CD8-positive, alpha-beta memory T cell (primary cell): Measurements from ENCODE around the gene PIGS. TPM values are rescaled to one million over a fixed set of nuclear protein-coding genes. Genes with fewer than 3 reads are reported as not detected.

Source experiments
- CTCF ChIA-PET: fragments of 350-600 bp; sonication (Branson Sonifier 250); formaldehyde crosslinking; loops from one replicate; lab custom pipeline; 2021; ENCODE audit warnings: antibody characterized with exemption; lab: Charles Lee
- POLR2A ChIA-PET: fragments of 350-600 bp; sonication (Branson Sonifier 250); formaldehyde crosslinking; loops from one replicate; lab custom pipeline; 2021; ENCODE audit warnings: antibody characterized with exemption; lab: Charles Lee
- DNase-seq, 5 donors: peaks; one replicate each; pipeline versions ENCODE4 v3.0.0 to v3.0.0-alpha.2; 2020 to 2022; ENCODE audit warnings: mixed read lengths in 1 of 5
- H3K27ac ChIP-seq: one replicate; pipeline ENCODE4 v1.7.0; 2013; ENCODE audit warnings: low read depth, mild to moderate bottlenecking, low read length, moderate library complexity
- H3K27me3 ChIP-seq: 2 replicates; pipeline ENCODE4 v1.7.0; 2013; ENCODE audit warnings: low read length, mild to moderate bottlenecking; ENCODE audit not compliant: insufficient read depth, poor library complexity, severe bottlenecking
- H3K36me3 ChIP-seq: 2 replicates; pipeline ENCODE4 v1.7.0; 2013; ENCODE audit warnings: mild to moderate bottlenecking, low read length, moderate library complexity; ENCODE audit not compliant: insufficient read depth
- H3K4me1 ChIP-seq: 2 replicates; pipeline ENCODE4 v1.7.0; 2013; ENCODE audit warnings: mild to moderate bottlenecking, low read length, moderate library complexity; ENCODE audit not compliant: insufficient read depth
- H3K4me3 ChIP-seq: 2 replicates; pipeline ENCODE4 v1.7.0; 2013; ENCODE audit warnings: mild to moderate bottlenecking, low read length
- H3K9me3 ChIP-seq: 2 replicates; pipeline ENCODE4 v1.7.0; 2013; ENCODE audit warnings: mild to moderate bottlenecking, low read length
- H3K27ac Mint-ChIP-seq, 8 donors: one replicate each; pipeline ENCODE4 v1.8.0; 2020 to 2021; ENCODE audit warnings: mixed read lengths in 8 of 8, mild to moderate bottlenecking in 6 of 8, inconsistent platforms in 3 of 8, moderate library complexity in 3 of 8
- H3K27me3 Mint-ChIP-seq, 2 donors: one replicate each; pipeline ENCODE4 v1.8.0; 2020 to 2021; ENCODE audit warnings: mixed read lengths in 2 of 2, mild to moderate bottlenecking in 1 of 2, moderate library complexity in 1 of 2
- H3K36me3 Mint-ChIP-seq, 3 donors: one replicate each; pipeline ENCODE4 v1.8.0; 2020 to 2021; ENCODE audit warnings: mixed read lengths in 3 of 3, inconsistent platforms in 1 of 3, mild to moderate bottlenecking in 1 of 3
- H3K4me1 Mint-ChIP-seq, 3 donors: one replicate each; pipeline ENCODE4 v1.8.0; 2020 to 2021; ENCODE audit warnings: mixed read lengths in 3 of 3, inconsistent platforms in 1 of 3, mild to moderate bottlenecking in 1 of 3
- H3K4me3 Mint-ChIP-seq, 7 donors: one replicate each; pipeline ENCODE4 v1.8.0; 2020 to 2021; ENCODE audit warnings: mixed read lengths in 7 of 7, mild to moderate bottlenecking in 6 of 7, moderate library complexity in 4 of 7, inconsistent platforms in 2 of 7
- H3K9me3 Mint-ChIP-seq, 5 donors: one replicate each; pipeline ENCODE4 v1.8.0; 2020 to 2022; ENCODE audit warnings: mixed read lengths in 5 of 5, mild to moderate bottlenecking in 3 of 5, moderate library complexity in 2 of 5, inconsistent platforms in 1 of 5
- polyA plus RNA-seq: library from polyadenylated mRNA; unstranded; fragments of 300-500 nt; fragmentation: Illumina TruSeq; gene quantifications from one replicate; pipeline ENCODE4 v1.2.3, GENCODE V29; 2021
- total RNA-seq, 2 experiments: library from RNA; stranded (reverse); gene quantifications; one replicate each; pipeline ENCODE4 v1.2.3, GENCODE V29; 2021

Gene PIGS
- total and polyA plus RNA-seq, 3 experiments from 2014 or later = 48.7 to 61.0 (median 50.0) TPM

- CTCF ChIA-PET = interaction anchor here (1.6 to 2.2 kb wide), 2 partner anchors 11 to 43 kb away, joined by 5 to 6 read pairs; no protein-coding TSS in a partner anchor
- POLR2A ChIA-PET = no interaction called here
- H3K4me1 ChIP-seq = no peaks in the 10 kb centered on the region
- H3K36me3 Mint-ChIP-seq = no peaks in the 10 kb centered on the region
- no peak for DNase-seq
- H3K9me3 Mint-ChIP-seq = no peaks in the 10 kb centered on the region
- H3K27ac Mint-ChIP-seq = no peak overlapping the region
- H3K4me1 Mint-ChIP-seq = no peaks in the 10 kb centered on the region
- no peak overlapping the region for H3K27ac ChIP-seq
- H3K27me3 ChIP-seq = no peaks in the 10 kb centered on the region
- H3K4me3 ChIP-seq = no peak overlapping the region
- no peaks in the 10 kb centered on the region for H3K27me3 Mint-ChIP-seq
- H3K9me3 ChIP-seq = no peaks in the 10 kb centered on the region
- H3K4me3 Mint-ChIP-seq = no peak overlapping the region
- H3K36me3 ChIP-seq = no peaks in the 10 kb centered on the region
These were observed 32.9 kb downstream of the PIGS start for GRCh38 chr17:28538296-28538895.

- H3K9me3 Mint-ChIP-seq = no peaks in the 10 kb centered on the region
- no peak overlapping the region for H3K4me3 ChIP-seq
- no peak overlapping the region for H3K4me3 Mint-ChIP-seq
These were observed 34.1 kb downstream of the PIGS start for GRCh38 chr17:28537219-28537610.

GRCh38 chr17:28536532-28537218 is 34.6 kb downstream of the PIGS start:
- Mint-ChIP-seq H3K27me3 (peaks cover 0 to under 1% of the 10 kb centered on the region in 2 donors), H3K36me3 (no peaks in the 10 kb centered on the region), H3K4me3 (no peak overlapping the region), H3K4me1 (no peaks in the 10 kb centered on the region), H3K9me3 (no peaks in the 10 kb centered on the region), H3K27ac (no peak overlapping the region)
- Histone ChIP-seq H3K4me1 (no peaks in the 10 kb centered on the region), H3K27me3 (no peaks in the 10 kb centered on the region), H3K4me3 (no peak overlapping the region), H3K9me3 (no peaks in the 10 kb centered on the region), H3K36me3 (no peaks in the 10 kb centered on the region), H3K27ac (no peak overlapping the region)
- DNase-seq = no peak
- CTCF ChIA-PET = interaction anchor here (1.6 to 2.2 kb wide), 2 partner anchors 13 to 42 kb away, joined by 5 to 6 read pairs; no protein-coding TSS in a partner anchor
- POLR2A ChIA-PET = no interaction called here

More at GRCh38 chr17:28537219-28537610, 34.1 kb downstream of the PIGS start:
- ChIA-PET CTCF (interaction anchor here (1.6 to 2.2 kb wide), 2 partner anchors 12 to 42 kb away, joined by 5 to 6 read pairs; no protein-coding TSS in a partner anchor), POLR2A (no interaction called here)
- H3K27ac Mint-ChIP-seq = peak overlapping the region in 1 of 8 donors; percentile 25
- no peaks in the 10 kb centered on the region for H3K36me3 Mint-ChIP-seq
- no peak for DNase-seq
- H3K4me1 ChIP-seq = no peaks in the 10 kb centered on the region
- H3K27ac ChIP-seq = no peak overlapping the region
- H3K9me3 ChIP-seq = no peaks in the 10 kb centered on the region
- H3K27me3 Mint-ChIP-seq = no peaks in the 10 kb centered on the region
- no peaks in the 10 kb centered on the region for H3K4me1 Mint-ChIP-seq
- H3K36me3 ChIP-seq = no peaks in the 10 kb centered on the region
- H3K27me3 ChIP-seq = no peaks in the 10 kb centered on the region

- Mint-ChIP-seq H3K4me1 (no peaks in the 10 kb centered on the region), H3K36me3 (no peaks in the 10 kb centered on the region), H3K27ac (no peak overlapping the region), H3K9me3 (no peaks in the 10 kb centered on the region), H3K4me3 (no peak overlapping the region), H3K27me3 (peaks cover 0 to 6% of the 10 kb centered on the region in 2 donors)
- H3K4me1 ChIP-seq = no peaks in the 10 kb centered on the region
- no peaks in the 10 kb centered on the region for H3K36me3 ChIP-seq
- H3K9me3 ChIP-seq = no peaks in the 10 kb centered on the region
- H3K27me3 ChIP-seq = no peaks in the 10 kb centered on the region
- CTCF ChIA-PET = no interaction called here
- POLR2A ChIA-PET = no interaction called here
- no peak for DNase-seq
- no peak overlapping the region for H3K4me3 ChIP-seq
- H3K27ac ChIP-seq = no peak overlapping the region
These were observed 36.5 kb downstream of the PIGS start for GRCh38 chr17:28534740-28535375.

- no peaks in the 10 kb centered on the region for H3K9me3 Mint-ChIP-seq
- Histone ChIP-seq H3K4me1 (no peaks in the 10 kb centered on the region), H3K27me3 (no peaks in the 10 kb centered on the region), H3K9me3 (no peaks in the 10 kb centered on the region), H3K27ac (no peak overlapping the region), H3K4me3 (no peak overlapping the region), H3K36me3 (no peaks in the 10 kb centered on the region)
- no peak for DNase-seq
- peaks cover 0 to 6% of the 10 kb centered on the region in 2 donors for H3K27me3 Mint-ChIP-seq
- no peak overlapping the region for H3K4me3 Mint-ChIP-seq
- no peaks in the 10 kb centered on the region for H3K36me3 Mint-ChIP-seq
- no peaks in the 10 kb centered on the region for H3K4me1 Mint-ChIP-seq
- ChIA-PET CTCF (no interaction called here), POLR2A (no interaction called here)
- no peak overlapping the region for H3K27ac Mint-ChIP-seq
These were observed 38.1 kb downstream of the PIGS start for GRCh38 chr17:28533091-28533807.

- no peak overlapping the region for H3K27ac Mint-ChIP-seq
- CTCF ChIA-PET = no interaction called here
- peaks cover 0 to 6% of the 10 kb centered on the region in 2 donors for H3K27me3 Mint-ChIP-seq
These were observed 39.0 kb downstream of the PIGS start for GRCh38 chr17:28532050-28532960.

GRCh38 chr17:28530926-28531325 is 40.4 kb downstream of the PIGS start:
- peaks cover 0 to 1% (median 0%) of the 10 kb centered on the region in 3 donors for H3K4me1 Mint-ChIP-seq
- Histone ChIP-seq H3K4me1 (no peaks in the 10 kb centered on the region), H3K27me3 (no peaks in the 10 kb centered on the region), H3K27ac (no peak overlapping the region), H3K36me3 (no peaks in the 10 kb centered on the region), H3K4me3 (no peak overlapping the region), H3K9me3 (no peaks in the 10 kb centered on the region)
- no peak for DNase-seq
- H3K27me3 Mint-ChIP-seq = peaks cover 0 to 6% of the 10 kb centered on the region in 2 donors
- no peaks in the 10 kb centered on the region for H3K36me3 Mint-ChIP-seq
- CTCF ChIA-PET = no interaction called here
- POLR2A ChIA-PET = interaction anchor here (0.6 kb wide), 1 partner anchor 35 kb away, joined by 3 read pairs; no protein-coding TSS in a partner anchor
- no peaks in the 10 kb centered on the region for H3K9me3 Mint-ChIP-seq
- H3K27ac Mint-ChIP-seq = peak overlapping the region in 1 of 8 donors; percentile 51
- no peak overlapping the region for H3K4me3 Mint-ChIP-seq

More at GRCh38 chr17:28532050-28532960, 39.0 kb downstream of the PIGS start:
- no peaks in the 10 kb centered on the region for H3K36me3 Mint-ChIP-seq
- no peak overlapping the region for H3K4me3 Mint-ChIP-seq
- H3K4me3 ChIP-seq = no peak overlapping the region
- no peaks in the 10 kb centered on the region for H3K9me3 ChIP-seq
- H3K36me3 ChIP-seq = no peaks in the 10 kb centered on the region
- POLR2A ChIA-PET = no interaction called here
- no peak overlapping the region for H3K27ac ChIP-seq
- no peaks in the 10 kb centered on the region for H3K9me3 Mint-ChIP-seq
- peaks cover 0 to under 1% (median 0%) of the 10 kb centered on the region in 3 donors for H3K4me1 Mint-ChIP-seq
- H3K27me3 ChIP-seq = no peaks in the 10 kb centered on the region
- no peaks in the 10 kb centered on the region for H3K4me1 ChIP-seq
- DNase-seq = no peak
